Liver (tissue), 3 donors: ENCODE measurements around the gene AGAP5.

ENCODE experiments used
- CTCF ChIP-seq: fragments of 150-350 bp; IDR thresholded peaks from 2 replicates; pipeline ENCODE4 v1.5.1; 2017; ENCODE audit warnings: improper control_type of control experiment, low read depth, low read length; ENCODE audit not compliant: missing input control
- FOXA1 ChIP-seq: IDR thresholded peaks from 2 replicates; pipeline ENCODE4 v1.6.1; 2016; ENCODE audit warnings: antibody characterized with exemption
- JUND ChIP-seq, 2 donors: IDR thresholded peaks; 2 replicates each; pipeline ENCODE4 v1.6.1; 2016; ENCODE audit warnings: antibody characterized with exemption in 2 of 2
- SP1 ChIP-seq: IDR thresholded peaks from 2 replicates; pipeline ENCODE4 v1.6.1; 2018; ENCODE audit warnings: antibody characterized with exemption, mild to moderate bottlenecking
- TF ChIP-seq, protein P1 (sequence below): IDR thresholded peaks from 2 replicates; pipeline ENCODE4 v1.6.1; 2016; ENCODE audit warnings: antibody characterized with exemption
- donor health status: healthy.
- donor health status: healthy.

GRCh38 chr10:73653701-73654100 lies 44.2 kb downstream of the AGAP5 start:
- TF ChIP-seq CTCF (no peak), FOXA1 (no peak), JUND (IDR thresholded peaks at IDR 0.05) (no peak), SP1 (no peak)
- TF ChIP-seq, protein P1, sequence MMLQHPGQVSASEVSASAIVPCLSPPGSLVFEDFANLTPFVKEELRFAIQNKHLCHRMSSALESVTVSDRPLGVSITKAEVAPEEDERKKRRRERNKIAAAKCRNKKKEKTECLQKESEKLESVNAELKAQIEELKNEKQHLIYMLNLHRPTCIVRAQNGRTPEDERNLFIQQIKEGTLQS = no peak
